GM18858 (cell line): ENCODE data around the gene ID3.

Source experiments
- ATAC-seq: cut with Tn5 transposase; IDR thresholded peaks from one replicate; pipeline ENCODE4 v1.9.1; 2021; ENCODE audit not compliant: unreplicated experiment

The ID3 gene

GRCh38 chr1:23559136-23559984 is at the start of gene ID3:
TSS of gene ID3 (minus strand) at chr1:23559501. CDS start at chr1:23559426, 75 bp downstream.
- peak; percentile 67 for ATAC-seq

- no peak for ATAC-seq
These were observed 48.6 kb upstream of the ID3 start for GRCh38 chr1:23607944-23608343.

- ATAC-seq = no peak
These were observed 42.9 kb upstream of the ID3 start for GRCh38 chr1:23601968-23602876.

GRCh38 chr1:23601135-23601967 is 42.0 kb upstream of the ID3 start:
- no peak for ATAC-seq

- no peak for ATAC-seq
These were observed 41.0 kb upstream of the ID3 start for GRCh38 chr1:23600283-23600682.

GRCh38 chr1:23599125-23599524 is 39.8 kb upstream of the ID3 start:
- no peak for ATAC-seq

DNA sequence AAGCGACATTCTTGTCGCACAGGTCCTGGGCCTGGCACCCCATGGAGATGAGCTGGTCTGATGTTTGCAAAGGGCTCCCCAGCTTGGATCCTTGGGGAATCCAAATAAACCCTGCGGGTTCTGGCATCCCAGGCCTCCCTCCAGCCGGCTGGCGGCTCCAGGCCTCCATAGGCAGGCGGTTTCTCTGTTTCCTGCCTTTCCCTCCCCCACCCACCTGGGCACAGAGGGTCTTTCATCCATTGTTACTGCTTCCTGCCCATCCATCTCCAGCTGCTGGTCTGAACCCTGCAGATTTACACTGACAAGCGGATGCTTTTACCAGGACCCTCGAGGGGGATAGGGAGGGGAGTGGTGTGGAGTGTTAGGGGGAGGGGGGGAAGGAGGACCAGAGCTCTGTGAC is 39.1 kb upstream of the ID3 start:
- no peak for ATAC-seq

- no peak for ATAC-seq
These were observed 38.5 kb upstream of the ID3 start for GRCh38 chr1:23597635-23598388.

- no peak for ATAC-seq
These were observed 37.4 kb upstream of the ID3 start for GRCh38 chr1:23596382-23597358.

GRCh38 chr1:23594927-23595353 is 35.6 kb upstream of the ID3 start:
- ATAC-seq = no peak

GRCh38 chr1:23594149-23594907 is 35.0 kb upstream of the ID3 start:
- ATAC-seq = no peak

- no peak for ATAC-seq
These were observed 34.4 kb upstream of the ID3 start for GRCh38 chr1:23593556-23594148.

DNA sequence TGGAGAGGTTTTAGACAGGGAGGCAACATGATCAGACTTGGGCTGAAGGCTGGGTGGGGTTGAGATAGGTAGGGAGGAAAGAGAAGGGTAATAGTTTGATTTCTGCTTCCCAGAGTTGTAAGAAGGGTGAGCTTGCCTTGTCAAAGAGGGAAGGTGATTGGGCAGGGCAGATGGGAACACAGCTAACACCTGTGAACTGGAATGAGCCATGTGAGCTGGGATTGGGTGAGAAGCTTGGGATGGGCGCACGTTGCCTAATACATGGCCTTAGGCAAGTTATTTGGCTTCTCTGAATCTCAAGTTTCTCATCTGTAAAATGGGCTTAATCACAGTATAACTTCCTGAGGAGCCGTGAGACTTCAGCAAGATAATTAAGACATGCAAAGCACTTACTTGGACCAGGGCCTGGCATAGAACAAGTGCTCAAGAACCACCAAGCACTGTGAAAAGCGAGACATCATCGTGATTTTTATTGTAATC is 33.8 kb upstream of the ID3 start:
- no peak for ATAC-seq

DNA sequence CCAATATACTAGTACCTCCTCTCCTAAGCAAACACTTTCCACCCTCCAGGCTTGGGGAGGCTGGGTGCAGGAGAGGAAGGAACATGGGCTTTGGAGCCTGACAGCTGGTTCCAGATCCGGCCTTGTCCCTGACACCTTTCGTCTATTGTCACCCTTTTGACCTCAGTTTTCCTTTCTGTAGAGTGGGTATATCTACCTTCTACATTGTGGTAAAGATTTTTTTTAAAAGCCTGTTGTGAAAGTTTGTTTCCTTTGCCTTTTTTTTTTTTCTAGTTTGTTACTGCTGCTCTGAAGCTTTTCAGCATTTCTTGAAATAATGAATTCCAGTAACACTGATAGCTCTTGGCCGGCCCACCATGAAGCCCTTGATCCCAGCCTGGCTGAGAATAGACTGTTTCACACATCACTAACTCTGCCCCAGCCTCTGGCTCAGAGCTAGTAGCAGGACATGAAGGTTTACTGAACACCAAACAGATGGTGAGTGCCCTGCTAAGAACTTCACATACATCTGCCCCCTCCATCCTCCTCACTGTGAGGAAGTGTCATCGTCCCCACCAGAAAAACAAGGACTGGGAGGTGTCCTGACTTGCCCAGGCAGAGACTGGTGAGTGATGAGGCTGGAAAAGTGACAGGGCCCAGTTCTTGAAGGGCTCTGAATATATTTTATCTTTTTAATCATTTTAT is 33.0 kb upstream of the ID3 start:
- ATAC-seq = no peak

DNA sequence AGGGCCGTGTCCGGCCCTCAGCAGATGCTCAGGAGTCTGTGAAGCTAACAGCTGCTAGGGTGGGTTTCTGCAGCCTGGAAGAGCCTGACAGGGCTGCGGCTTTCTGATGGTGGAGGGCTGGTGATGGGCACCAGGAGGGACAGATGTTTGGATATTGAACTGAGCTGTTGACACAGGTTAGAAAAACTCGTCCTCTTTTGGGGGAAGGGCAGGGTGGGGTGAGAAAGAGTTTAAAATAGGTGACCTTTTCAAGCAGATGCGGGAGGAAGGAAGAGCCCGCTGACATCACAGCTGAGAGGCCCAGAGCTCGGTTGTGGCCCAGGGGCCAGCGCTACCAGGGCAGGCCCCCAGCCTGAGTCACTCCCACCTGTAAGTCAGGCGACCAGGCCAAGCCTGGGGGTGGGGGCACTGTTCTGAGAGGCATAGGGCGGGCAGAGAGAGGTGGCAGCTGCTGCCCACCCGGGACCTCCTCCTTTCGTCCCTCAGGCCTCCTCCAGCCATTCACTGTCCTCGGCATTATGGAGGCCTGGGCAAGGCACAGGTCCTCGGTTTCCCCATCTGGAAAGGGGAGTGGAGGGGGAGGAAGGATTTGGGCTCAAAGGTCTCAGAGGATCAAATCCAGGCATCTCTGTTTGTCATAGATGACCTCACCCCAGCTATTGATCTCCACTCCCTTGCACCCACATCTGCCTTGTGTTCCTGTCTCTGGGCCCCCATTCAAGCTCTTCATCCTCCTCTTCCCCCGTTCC is 32.3 kb upstream of the ID3 start:
- ATAC-seq = no peak

DNA sequence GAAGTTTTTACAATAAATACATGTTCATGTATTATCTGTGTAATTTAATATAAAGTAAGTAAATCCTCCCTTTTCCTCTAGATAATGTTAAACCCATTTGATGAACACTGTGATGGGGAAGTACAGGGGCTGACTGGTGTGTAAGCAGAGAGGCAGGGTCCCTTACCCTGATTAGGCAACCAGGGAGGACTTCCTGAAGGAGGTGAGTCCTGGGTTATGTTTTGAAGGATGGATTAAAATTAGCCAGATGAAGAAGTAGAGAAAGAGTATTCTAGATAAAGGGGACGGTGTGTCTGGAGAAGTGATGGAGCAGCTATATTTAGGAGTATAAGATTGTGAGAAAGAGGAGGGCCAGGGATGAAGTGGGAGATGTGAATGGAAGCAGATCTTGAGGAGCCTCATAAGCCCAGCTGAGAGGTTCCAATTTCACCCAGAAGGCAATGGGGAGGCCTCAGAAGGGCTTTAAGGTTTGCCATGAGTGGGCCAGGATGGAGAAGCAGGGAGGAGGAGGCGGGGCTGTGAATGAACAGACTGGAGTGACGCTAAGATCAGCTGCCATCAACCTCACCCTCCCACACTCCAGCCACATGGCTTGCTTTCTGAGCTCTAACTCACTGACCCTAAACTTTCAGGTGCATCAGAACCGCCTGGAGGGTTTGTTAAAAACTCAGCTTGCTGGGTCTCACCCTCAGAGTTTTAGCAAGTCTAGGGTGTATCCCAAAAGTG is 30.9 kb upstream of the ID3 start:
- no peak for ATAC-seq
